Brain microvascular endothelial cell (primary cell): ENCODE measurements around the gene SIN3A.
"Not testable (repeated sequence)": the region's sequence is repeated elsewhere in the genome, so short reads cannot be mapped to it uniquely, and the experiment has no call there.

Experiments used
- DNase-seq: peaks from one replicate; pipeline ENCODE4 v3.0.0-alpha.2; 2020
- H3K27ac ChIP-seq: fragments of 250-450 bp; sonication (Bioruptor Pico); 2 replicates; pipeline ENCODE4 v1.5.1; 2020; ENCODE audit warnings: mild to moderate bottlenecking, moderate library complexity
- H3K27me3 ChIP-seq: fragments of 250-450 bp; sonication (Bioruptor Pico); replicated peaks from 2 replicates; pipeline ENCODE4 v1.5.1; 2020; ENCODE audit warnings: mild to moderate bottlenecking
- H3K36me3 ChIP-seq: fragments of 250-450 bp; sonication (Bioruptor Pico); replicated peaks from 2 replicates; pipeline ENCODE4 v1.5.1; 2020; ENCODE audit warnings: mild to moderate bottlenecking
- H3K4me3 ChIP-seq: 2 replicates; pipeline ENCODE4 v1.5.1; 2011; ENCODE audit warnings: low read depth, mild to moderate bottlenecking, control low read depth, low read length, moderate library complexity
- CTCF ChIP-seq: IDR thresholded peaks from 2 replicates; pipeline ENCODE4 v1.5.1; 2011; ENCODE audit warnings: low read depth, mild to moderate bottlenecking, moderate library complexity, low read length, control low read depth, inconsistent platforms; ENCODE audit errors: missing control alignments
- in situ Hi-C: cut with HindIII; loops from 2 replicates; pipeline ENCODE4 v1.10.0; 2017; ENCODE audit warnings: low sequenced_read_pairs, low pct_ligation_motif_present

The SIN3A gene

GRCh38 chr15:75348562-75349350 is 102.7 kb downstream of the SIN3A start:
- Histone ChIP-seq H3K27me3 (no peaks in the 10 kb centered on the region), H3K4me3 (peak overlapping the region; percentile 65), H3K36me3 (no peaks in the 10 kb centered on the region), H3K27ac (no peak overlapping the region)
- in situ Hi-C loops: no loop called here
- no peak for DNase-seq
- no peak for TF ChIP-seq CTCF

GRCh38 chr15:75348034-75348561 is 103.4 kb downstream of the SIN3A start:
- TF ChIP-seq CTCF: no peak
- Histone ChIP-seq H3K4me3 (peak overlapping the region; percentile 65), H3K27me3 (no peaks in the 10 kb centered on the region), H3K27ac (no peak overlapping the region), H3K36me3 (no peaks in the 10 kb centered on the region)
- no peak for DNase-seq
- in situ Hi-C loops: no loop called here

GRCh38 chr15:75347222-75348033 is 104.1 kb downstream of the SIN3A start:
- DNase-seq: no peak
- Histone ChIP-seq H3K36me3 (no peaks in the 10 kb centered on the region), H3K27ac (no peak overlapping the region), H3K4me3 (peak overlapping the region; percentile 65), H3K27me3 (no peaks in the 10 kb centered on the region)
- in situ Hi-C loops: no loop called here
- no peak for TF ChIP-seq CTCF

GRCh38 chr15:75346796-75347221 is 104.7 kb downstream of the SIN3A start, which contains the start of gene NEIL1:
Gene NEIL1 (plus strand): TSS chr15:75347039. CDS start chr15:75348906, 1,867 bp downstream.
- no peak for TF ChIP-seq CTCF
- H3K4me3 ChIP-seq: peak within 1 kb of the TSS; percentile 65
- H3K36me3 ChIP-seq: no peaks in the 10 kb centered on the region
- in situ Hi-C loops: no loop called here
- no peak for DNase-seq
- H3K27me3 ChIP-seq: no peaks in the 10 kb centered on the region
- H3K27ac ChIP-seq: no peak within 1 kb of the TSS

GRCh38 chr15:75343953-75344352 is 107.5 kb downstream of the SIN3A start:
- H3K4me3 ChIP-seq, in situ Hi-C loops, H3K27ac ChIP-seq, H3K27me3 ChIP-seq, DNase-seq, H3K36me3 ChIP-seq: not testable (repeated sequence)

- no peak for DNase-seq
- Histone ChIP-seq H3K27ac (no peak overlapping the region), H3K36me3 (peaks cover 2% of the 10 kb centered on the region), H3K27me3 (no peaks in the 10 kb centered on the region), H3K4me3 (no peak overlapping the region)
- in situ Hi-C loops: no loop called here
- no peak for TF ChIP-seq CTCF
Measured at GRCh38 chr15:75342221-75342620, 109.3 kb downstream of the SIN3A start.
